ENCODE data around the gene TMEM178A.

DNA sequence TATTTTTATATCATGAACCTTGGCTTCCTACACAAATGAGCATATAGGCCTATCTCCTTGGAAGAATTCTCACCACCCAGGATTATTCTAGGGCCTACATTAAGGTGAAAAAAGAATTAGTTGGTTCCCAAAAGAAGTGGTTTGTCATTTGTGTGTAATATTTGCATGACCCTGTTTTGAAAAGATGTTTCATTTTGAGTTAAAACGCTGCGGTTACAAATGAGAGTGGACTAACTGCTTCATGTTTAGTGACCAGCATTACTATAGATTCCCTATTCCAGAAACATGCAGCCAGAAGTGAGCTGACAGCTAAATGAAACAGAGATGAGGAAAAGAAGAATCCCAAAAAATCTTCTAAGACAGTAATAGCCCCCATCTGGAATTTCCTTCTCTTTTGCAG, 44.1 kb upstream of the TMEM178A start:
- TF ChIP-seq, protein P1, sequence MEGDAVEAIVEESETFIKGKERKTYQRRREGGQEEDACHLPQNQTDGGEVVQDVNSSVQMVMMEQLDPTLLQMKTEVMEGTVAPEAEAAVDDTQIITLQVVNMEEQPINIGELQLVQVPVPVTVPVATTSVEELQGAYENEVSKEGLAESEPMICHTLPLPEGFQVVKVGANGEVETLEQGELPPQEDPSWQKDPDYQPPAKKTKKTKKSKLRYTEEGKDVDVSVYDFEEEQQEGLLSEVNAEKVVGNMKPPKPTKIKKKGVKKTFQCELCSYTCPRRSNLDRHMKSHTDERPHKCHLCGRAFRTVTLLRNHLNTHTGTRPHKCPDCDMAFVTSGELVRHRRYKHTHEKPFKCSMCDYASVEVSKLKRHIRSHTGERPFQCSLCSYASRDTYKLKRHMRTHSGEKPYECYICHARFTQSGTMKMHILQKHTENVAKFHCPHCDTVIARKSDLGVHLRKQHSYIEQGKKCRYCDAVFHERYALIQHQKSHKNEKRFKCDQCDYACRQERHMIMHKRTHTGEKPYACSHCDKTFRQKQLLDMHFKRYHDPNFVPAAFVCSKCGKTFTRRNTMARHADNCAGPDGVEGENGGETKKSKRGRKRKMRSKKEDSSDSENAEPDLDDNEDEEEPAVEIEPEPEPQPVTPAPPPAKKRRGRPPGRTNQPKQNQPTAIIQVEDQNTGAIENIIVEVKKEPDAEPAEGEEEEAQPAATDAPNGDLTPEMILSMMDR (IDR thresholded peaks at IDR 0.05): no peak
- no peak for TF ChIP-seq ZFX (IDR thresholded peaks at IDR 0.05; ENCODE audit: borderline replicate concordance)

Measured in 22Rv1 (cell line).